Measurements from ENCODE around the gene CHID1.

The CHID1 gene

DNA sequence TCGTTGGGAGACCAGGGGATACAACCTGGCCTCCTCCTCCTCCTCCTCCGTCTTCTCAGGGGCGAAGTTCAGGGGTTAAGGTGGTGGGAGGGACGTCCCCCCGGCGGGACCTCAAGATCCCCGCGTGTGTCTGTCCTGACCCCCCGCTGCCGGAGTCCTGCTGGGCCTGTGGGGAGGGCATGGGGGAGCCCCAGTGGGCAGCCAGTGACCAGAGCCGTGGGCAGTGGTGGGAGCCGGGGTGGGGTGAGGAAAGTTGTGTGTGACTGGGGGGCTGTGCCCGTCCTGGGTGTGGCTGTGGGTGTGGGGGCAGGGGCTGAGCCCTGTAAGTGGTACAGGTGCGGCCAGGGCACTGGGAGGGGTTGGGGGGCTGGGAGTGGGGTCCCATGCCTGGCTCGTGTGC is 57.8 kb downstream of the CHID1 start:
- no peak for DNase-seq (ENCODE audit: low read depth)
- TF ChIP-seq CTCF (IDR thresholded peaks at IDR 0.05; ENCODE audit: low read depth, low read length): no peak
- no peak for TF ChIP-seq POLR2A (IDR thresholded peaks at IDR 0.05; ENCODE audit: extremely low read depth, insufficient read length)
- no peak for TF ChIP-seq MYC (IDR thresholded peaks at IDR 0.05; ENCODE audit: low read depth, low read length)
- TF ChIP-seq, protein P1, sequence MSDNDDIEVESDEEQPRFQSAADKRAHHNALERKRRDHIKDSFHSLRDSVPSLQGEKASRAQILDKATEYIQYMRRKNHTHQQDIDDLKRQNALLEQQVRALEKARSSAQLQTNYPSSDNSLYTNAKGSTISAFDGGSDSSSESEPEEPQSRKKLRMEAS (IDR thresholded peaks at IDR 0.05; ENCODE audit: low read depth, low read length): no peak
- H3K4me3 ChIP-seq (ENCODE audit: low read depth, low read length): no peak overlapping the region

DNA sequence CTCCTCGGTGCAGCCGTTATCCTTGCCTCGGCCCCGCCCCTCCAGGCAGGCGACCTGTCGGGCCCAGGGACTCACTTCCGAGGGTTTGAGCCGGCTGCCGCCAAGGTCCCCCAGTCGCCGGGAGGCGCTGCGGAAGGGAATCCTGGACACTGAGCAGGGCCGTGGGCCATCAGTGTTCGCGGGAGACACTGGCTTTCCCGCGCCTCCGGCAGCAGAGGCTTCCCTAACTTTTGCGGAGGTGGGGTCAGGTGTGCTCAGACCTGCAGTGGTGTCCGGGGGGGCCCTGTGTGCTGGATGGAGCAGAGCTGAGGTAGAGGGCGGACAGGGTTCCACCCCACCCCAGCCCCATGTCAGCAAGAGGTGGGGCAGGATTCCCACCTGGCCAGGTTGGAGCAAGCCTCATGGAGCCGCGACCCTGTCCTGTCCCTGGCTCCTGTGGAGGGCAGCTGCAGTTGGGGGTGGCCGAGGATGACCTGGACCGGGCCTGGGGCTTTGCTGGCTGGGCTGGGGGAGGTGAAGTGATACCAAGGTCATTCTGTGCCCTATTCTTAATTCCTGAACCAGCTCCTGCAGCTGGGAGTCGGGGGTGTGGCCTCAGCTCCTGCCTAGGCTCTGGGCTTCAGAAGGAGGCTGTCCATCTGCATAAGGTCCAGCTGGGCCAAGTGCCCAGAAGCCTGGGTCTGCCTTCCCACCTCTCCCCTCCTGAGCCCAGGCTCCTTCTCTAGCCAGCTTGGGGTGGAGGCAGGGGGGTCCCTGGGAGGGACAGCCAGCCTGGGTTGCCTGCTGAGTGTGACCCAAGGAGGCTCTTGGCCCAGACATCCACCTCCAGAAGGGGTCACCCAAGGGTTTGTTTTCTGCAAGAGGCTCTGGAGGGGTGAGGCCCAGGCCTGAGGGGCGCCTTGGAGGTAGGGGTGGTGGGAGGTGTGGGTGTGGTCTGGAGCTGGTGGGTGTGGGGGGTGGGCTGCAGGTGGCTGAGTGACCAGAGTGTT is 59.5 kb downstream of the CHID1 start:
- no peak overlapping the region for H3K4me3 ChIP-seq (ENCODE audit: low read depth, low read length)
- no peak for DNase-seq (ENCODE audit: low read depth)
- TF ChIP-seq MYC (IDR thresholded peaks at IDR 0.05; ENCODE audit: low read depth, low read length) (no peak), POLR2A (IDR thresholded peaks at IDR 0.05; ENCODE audit: extremely low read depth, insufficient read length) (no peak), CTCF (IDR thresholded peaks at IDR 0.05; ENCODE audit: low read depth, low read length) (no peak)
- TF ChIP-seq, protein P1 (IDR thresholded peaks at IDR 0.05; ENCODE audit: low read depth, low read length): no peak

GRCh38 chr11:849951-850774 is 60.4 kb downstream of the CHID1 start:
- TF ChIP-seq MYC (IDR thresholded peaks at IDR 0.05; ENCODE audit: low read depth, low read length): no peak
- TF ChIP-seq CTCF (IDR thresholded peaks at IDR 0.05; ENCODE audit: low read depth, low read length): no peak
- TF ChIP-seq, protein P1 (IDR thresholded peaks at IDR 0.05; ENCODE audit: low read depth, low read length): no peak
- TF ChIP-seq POLR2A (IDR thresholded peaks at IDR 0.05; ENCODE audit: extremely low read depth, insufficient read length): no peak
- no peak overlapping the region for H3K4me3 ChIP-seq (ENCODE audit: low read depth, low read length)
- DNase-seq (ENCODE audit: low read depth): no peak

DNA sequence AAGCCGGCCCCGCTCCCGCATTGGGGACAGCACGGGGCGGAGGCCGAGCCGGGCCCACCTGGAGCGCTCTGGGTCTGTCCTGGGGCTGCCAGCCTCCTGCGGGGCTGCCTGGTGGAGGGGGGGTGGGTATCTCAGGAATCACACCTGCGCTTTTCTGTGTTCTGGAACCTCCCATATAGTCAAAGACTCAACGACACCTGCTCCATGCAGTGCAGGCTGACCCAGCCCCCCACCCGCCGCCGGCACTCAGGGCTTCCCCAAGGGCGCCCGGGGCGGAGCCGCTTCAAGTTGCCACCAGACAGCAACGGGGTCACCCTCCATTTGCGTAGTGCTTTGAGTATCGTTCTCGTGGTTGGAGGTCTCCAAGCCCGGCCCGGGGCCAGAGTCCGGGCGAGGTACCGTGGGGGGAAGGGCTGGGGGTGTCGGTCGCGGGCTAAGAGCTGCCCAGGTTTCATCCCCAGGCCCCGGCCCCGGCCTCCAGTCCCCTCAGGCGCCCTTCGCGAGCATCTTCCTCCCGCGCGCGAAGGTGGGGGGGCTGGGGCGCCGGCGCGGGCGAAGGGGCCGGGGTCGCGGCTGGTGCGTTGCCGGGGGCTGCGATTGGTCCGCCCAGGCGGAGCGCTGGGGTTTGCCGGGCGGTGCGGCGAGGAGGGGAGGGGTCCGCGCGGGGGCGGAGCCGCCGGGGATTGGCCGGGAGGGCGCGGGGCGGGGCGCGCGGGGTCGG is 61.3 kb downstream of the CHID1 start:
- no peak overlapping the region for H3K4me3 ChIP-seq (ENCODE audit: low read depth, low read length)
- DNase-seq (ENCODE audit: low read depth): no peak

More for the DNA sequence above, 61.3 kb downstream of the CHID1 start:
- TF ChIP-seq, protein P1 (IDR thresholded peaks at IDR 0.05; ENCODE audit: low read depth, low read length): no peak
- TF ChIP-seq CTCF (IDR thresholded peaks at IDR 0.05; ENCODE audit: low read depth, low read length) (no peak), POLR2A (IDR thresholded peaks at IDR 0.05; ENCODE audit: extremely low read depth, insufficient read length) (no peak), MYC (IDR thresholded peaks at IDR 0.05; ENCODE audit: low read depth, low read length) (no peak)

All from NB4 (cell line).